ENCODE results near the gene LAIR1. TPM values are rescaled to one million over a fixed set of nuclear protein-coding genes. Genes with fewer than 3 reads are reported as not detected.

The LAIR1 gene
- total and polyA plus RNA-seq, 2 experiments from 2014 or later = not detected

- H3K4me1 ChIP-seq (ENCODE audit: insufficient read depth) = no peaks in the 10 kb centered on the region
- no peaks in the 10 kb centered on the region for H3K9me2 ChIP-seq (ENCODE audit: insufficient read depth)
- H3K79me2 ChIP-seq (ENCODE audit: insufficient read depth) = no peaks in the 10 kb centered on the region
- H2AFZ ChIP-seq = no peak overlapping the region
- H3K36me3 ChIP-seq (ENCODE audit: low read depth) = no peaks in the 10 kb centered on the region
- no peaks in the 10 kb centered on the region for H3K27me3 ChIP-seq (replicated peaks; ENCODE audit: insufficient read depth)
- H3K9ac ChIP-seq = no peak overlapping the region
- H3K4me2 ChIP-seq (ENCODE audit: unreplicated experiment) = no peak overlapping the region
- in situ Hi-C loops (cut with MboI) = no loop called here
- H3K27ac ChIP-seq = no peak overlapping the region
- no peak for DNase-seq
- H3K9me3 ChIP-seq (ENCODE audit: low read depth) = no peaks in the 10 kb centered on the region
- TF ChIP-seq EZH2phosphoT487 (IDR thresholded peaks at IDR 0.05; ENCODE audit: insufficient read depth, low read depth) (no peak), EZH2 (IDR thresholded peaks at IDR 0.05; ENCODE audit: insufficient read depth, poor library complexity, severe bottlenecking) (no peak)
- 14 to 18% methylated on average over 5 of the region's 5 CpGs for WGBS, 2 experiments (ENCODE audit: low coverage in 1 of 2, low lambda C conversion rate in 2 of 2, missing lambda C conversion rate in 2 of 2)
- no peak overlapping the region for H3K4me3 ChIP-seq
- H3F3A ChIP-seq (ENCODE audit: insufficient read depth) = no peaks in the 10 kb centered on the region
- H4K20me1 ChIP-seq (ENCODE audit: insufficient read depth) = no peaks in the 10 kb centered on the region
These were observed 54.2 kb downstream of the LAIR1 start for GRCh38 chr19:54310543-54310942.

GRCh38 chr19:54309811-54310210, 54.9 kb downstream of the LAIR1 start:
- Histone ChIP-seq H3K79me2 (ENCODE audit: insufficient read depth) (no peaks in the 10 kb centered on the region), H3K27ac (no peak overlapping the region), H2AFZ (no peak overlapping the region), H3F3A (ENCODE audit: insufficient read depth) (no peaks in the 10 kb centered on the region), H3K4me3 (no peak overlapping the region), H3K4me1 (ENCODE audit: insufficient read depth) (no peaks in the 10 kb centered on the region), H3K9me2 (ENCODE audit: insufficient read depth) (no peaks in the 10 kb centered on the region), H4K20me1 (ENCODE audit: insufficient read depth) (no peaks in the 10 kb centered on the region), H3K27me3 (replicated peaks; ENCODE audit: insufficient read depth) (no peaks in the 10 kb centered on the region), H3K9me3 (ENCODE audit: low read depth) (no peaks in the 10 kb centered on the region), H3K4me2 (ENCODE audit: unreplicated experiment) (no peak overlapping the region), H3K36me3 (ENCODE audit: low read depth) (no peaks in the 10 kb centered on the region), H3K9ac (no peak overlapping the region)
- 28 to 33% methylated on average over 12 of the region's 12 CpGs for WGBS, 2 experiments (ENCODE audit: low coverage in 1 of 2, low lambda C conversion rate in 2 of 2, missing lambda C conversion rate in 2 of 2)
- no peak for TF ChIP-seq EZH2 (IDR thresholded peaks at IDR 0.05; ENCODE audit: insufficient read depth, poor library complexity, severe bottlenecking)
- TF ChIP-seq EZH2phosphoT487 (IDR thresholded peaks at IDR 0.05; ENCODE audit: insufficient read depth, low read depth) = no peak
- no peak for DNase-seq
- in situ Hi-C loops (cut with MboI) = no loop called here

GRCh38 chr19:54307389-54308020, 57.2 kb downstream of the LAIR1 start:
- no peaks in the 10 kb centered on the region for H3K9me2 ChIP-seq (ENCODE audit: insufficient read depth)
- H4K20me1 ChIP-seq (ENCODE audit: insufficient read depth) = no peaks in the 10 kb centered on the region
- WGBS, 2 experiments (ENCODE audit: low coverage in 1 of 2, low lambda C conversion rate in 2 of 2, missing lambda C conversion rate in 2 of 2) = 46 to 49% methylated on average over 5 of the region's 5 CpGs
- H3K36me3 ChIP-seq (ENCODE audit: low read depth) = no peaks in the 10 kb centered on the region
- no peak overlapping the region for H3K4me3 ChIP-seq
- no peaks in the 10 kb centered on the region for H3K4me1 ChIP-seq (ENCODE audit: insufficient read depth)
- H3K27me3 ChIP-seq (replicated peaks; ENCODE audit: insufficient read depth) = no peaks in the 10 kb centered on the region
- no peaks in the 10 kb centered on the region for H3K79me2 ChIP-seq (ENCODE audit: insufficient read depth)
- no peak overlapping the region for H3K9ac ChIP-seq
- no peak for DNase-seq
- no peak overlapping the region for H3K4me2 ChIP-seq (ENCODE audit: unreplicated experiment)
- H2AFZ ChIP-seq = no peak overlapping the region
- H3K9me3 ChIP-seq (ENCODE audit: low read depth) = no peaks in the 10 kb centered on the region
- TF ChIP-seq EZH2phosphoT487 (IDR thresholded peaks at IDR 0.05; ENCODE audit: insufficient read depth, low read depth) (no peak), EZH2 (IDR thresholded peaks at IDR 0.05; ENCODE audit: insufficient read depth, poor library complexity, severe bottlenecking) (no peak)
- H3K27ac ChIP-seq = no peak overlapping the region
- H3F3A ChIP-seq (ENCODE audit: insufficient read depth) = no peaks in the 10 kb centered on the region
- in situ Hi-C loops (cut with MboI) = no loop called here

GRCh38 chr19:54305141-54305540, 59.6 kb downstream of the LAIR1 start:
- TF ChIP-seq EZH2phosphoT487 (IDR thresholded peaks at IDR 0.05; ENCODE audit: insufficient read depth, low read depth) (no peak), EZH2 (IDR thresholded peaks at IDR 0.05; ENCODE audit: insufficient read depth, poor library complexity, severe bottlenecking) (no peak)
- H3K4me2 ChIP-seq (ENCODE audit: unreplicated experiment) = no peak overlapping the region
- WGBS, 2 experiments (ENCODE audit: low coverage in 1 of 2, low lambda C conversion rate in 2 of 2, missing lambda C conversion rate in 2 of 2) = 16 to 25% methylated on average over 1 of the region's 1 CpG

More at GRCh38 chr19:54305141-54305540, 59.6 kb downstream of the LAIR1 start:
- Histone ChIP-seq H3K4me3 (no peak overlapping the region), H3K9me2 (ENCODE audit: insufficient read depth) (no peaks in the 10 kb centered on the region), H4K20me1 (ENCODE audit: insufficient read depth) (no peaks in the 10 kb centered on the region), H3K9ac (no peak overlapping the region), H3K27me3 (replicated peaks; ENCODE audit: insufficient read depth) (no peaks in the 10 kb centered on the region), H3K9me3 (ENCODE audit: low read depth) (no peaks in the 10 kb centered on the region), H3K27ac (no peak overlapping the region), H2AFZ (no peak overlapping the region), H3F3A (ENCODE audit: insufficient read depth) (no peaks in the 10 kb centered on the region), H3K79me2 (ENCODE audit: insufficient read depth) (no peaks in the 10 kb centered on the region), H3K36me3 (ENCODE audit: low read depth) (no peaks in the 10 kb centered on the region), H3K4me1 (ENCODE audit: insufficient read depth) (no peaks in the 10 kb centered on the region)
- no peak for DNase-seq
- in situ Hi-C loops (cut with MboI) = no loop called here
